Endodermal cell (in vitro differentiated cells): ENCODE results near the gene MTPN. TPM values are rescaled to one million over a fixed set of nuclear protein-coding genes. Genes with fewer than 3 reads are reported as not detected.

Experiments used
- DNase-seq: peaks from one replicate; pipeline ENCODE4 v3.0.0-alpha.2; 2017
- H3K27ac ChIP-seq: 2 replicates; pipeline ENCODE4 v1.5.1; 2013; ENCODE audit warnings: mild to moderate bottlenecking, low read depth, low read length, moderate library complexity
- H3K27me3 ChIP-seq: 2 replicates; pipeline ENCODE4 v1.6.1; 2013; ENCODE audit warnings: mild to moderate bottlenecking, low read length, moderate library complexity; ENCODE audit not compliant: insufficient read depth, control insufficient read depth, poor library complexity, severe bottlenecking
- H3K36me3 ChIP-seq: 2 replicates; pipeline ENCODE4 v1.7.0; 2013; ENCODE audit warnings: mild to moderate bottlenecking, low read length, moderate library complexity; ENCODE audit not compliant: control insufficient read depth, insufficient read depth
- H3K4me1 ChIP-seq: one replicate; pipeline ENCODE4 v1.7.0; 2013; ENCODE audit warnings: low read length; ENCODE audit not compliant: control insufficient read depth, insufficient read depth
- H3K4me3 ChIP-seq: 2 replicates; pipeline ENCODE4 v1.5.1; 2013; ENCODE audit warnings: mild to moderate bottlenecking, low read length, moderate library complexity
- H3K9ac ChIP-seq: 2 replicates; pipeline ENCODE4 v1.6.1; 2013; ENCODE audit warnings: mild to moderate bottlenecking, low read length, moderate library complexity; ENCODE audit not compliant: poor library complexity, severe bottlenecking; ENCODE audit errors: extremely low read depth
- H3K9me3 ChIP-seq: 2 replicates; pipeline ENCODE4 v1.6.1; 2013; ENCODE audit warnings: mild to moderate bottlenecking, low read length, moderate library complexity; ENCODE audit not compliant: control insufficient read depth
- H3K27ac Mint-ChIP-seq: 2 replicates; pipeline ENCODE4 v1.8.0; 2020; ENCODE audit warnings: mixed read lengths
- H3K27me3 Mint-ChIP-seq: 2 replicates; pipeline ENCODE4 v1.8.0; 2021; ENCODE audit warnings: mild to moderate bottlenecking, mixed read lengths; ENCODE audit not compliant: insufficient read depth
- H3K36me3 Mint-ChIP-seq: 2 replicates; pipeline ENCODE4 v1.8.0; 2020; ENCODE audit warnings: low read depth, mixed read lengths
- H3K4me1 Mint-ChIP-seq: 2 replicates; pipeline ENCODE4 v1.8.0; 2020; ENCODE audit warnings: mixed read lengths
- H3K4me3 Mint-ChIP-seq: 2 replicates; pipeline ENCODE4 v1.8.0; 2020; ENCODE audit warnings: mild to moderate bottlenecking, moderate library complexity, mixed read lengths
- H3K9me3 Mint-ChIP-seq: 2 replicates; pipeline ENCODE4 v1.8.0; 2020; ENCODE audit warnings: mild to moderate bottlenecking, mixed read lengths
- WGBS, 2 experiments: methylation state at CpG; one replicate each; pipeline versions ENCODE4 v1.1.5 to v1.1.7; 2013; ENCODE audit warnings: missing lambda C conversion rate in 2 of 2, mixed read lengths in 1 of 2; ENCODE audit not compliant: insufficient coverage in 1 of 2, insufficient read length in 1 of 2; 5-methylcytosine and 5-hydroxymethylcytosine counted together
- total RNA-seq, 2 donors: library from RNA; stranded (reverse); fragmentation: NEBNext Ultra II Directional in 1 of 2; extraction: Animal tissue kit (Norgen Biotek cat#: 25700) in 1 of 2; gene quantifications; 2 replicates in 1 of 2; 3 replicates in 1 of 2; pipeline ENCODE4 v1.2.1, GENCODE V29; 2021
- TF ChIP-seq, protein P1 (sequence below): fragments of 200-600 bp; sonication (generic); conservative IDR thresholded peaks from 2 replicates; pipeline ENCODE4 v1.5.0; 2021; ENCODE audit warnings: antibody characterized with exemption, mild to moderate bottlenecking

MTPN gene
- total RNA-seq, 2 donors from 2014 or later: 80.3 to 102 TPM

- no peaks in the 10 kb centered on the region for H3K27me3 Mint-ChIP-seq
These were observed 10.7 kb downstream of the MTPN start for GRCh38 chr7:135966341-135967043.

GRCh38 chr7:135965602-135966001, 11.6 kb downstream of the MTPN start:
- peaks cover 15% of the 10 kb centered on the region for H3K36me3 Mint-ChIP-seq
- H3K9me3 ChIP-seq: no peaks in the 10 kb centered on the region
- no peak overlapping the region for H3K27ac Mint-ChIP-seq
- no peaks in the 10 kb centered on the region for H3K9me3 Mint-ChIP-seq
- no peaks in the 10 kb centered on the region for H3K27me3 Mint-ChIP-seq
- DNase-seq: no peak
- peaks cover 19% of the 10 kb centered on the region for H3K36me3 ChIP-seq
- no peak overlapping the region for H3K27ac ChIP-seq
- H3K27me3 ChIP-seq: no peaks in the 10 kb centered on the region
- TF ChIP-seq, protein P1, sequence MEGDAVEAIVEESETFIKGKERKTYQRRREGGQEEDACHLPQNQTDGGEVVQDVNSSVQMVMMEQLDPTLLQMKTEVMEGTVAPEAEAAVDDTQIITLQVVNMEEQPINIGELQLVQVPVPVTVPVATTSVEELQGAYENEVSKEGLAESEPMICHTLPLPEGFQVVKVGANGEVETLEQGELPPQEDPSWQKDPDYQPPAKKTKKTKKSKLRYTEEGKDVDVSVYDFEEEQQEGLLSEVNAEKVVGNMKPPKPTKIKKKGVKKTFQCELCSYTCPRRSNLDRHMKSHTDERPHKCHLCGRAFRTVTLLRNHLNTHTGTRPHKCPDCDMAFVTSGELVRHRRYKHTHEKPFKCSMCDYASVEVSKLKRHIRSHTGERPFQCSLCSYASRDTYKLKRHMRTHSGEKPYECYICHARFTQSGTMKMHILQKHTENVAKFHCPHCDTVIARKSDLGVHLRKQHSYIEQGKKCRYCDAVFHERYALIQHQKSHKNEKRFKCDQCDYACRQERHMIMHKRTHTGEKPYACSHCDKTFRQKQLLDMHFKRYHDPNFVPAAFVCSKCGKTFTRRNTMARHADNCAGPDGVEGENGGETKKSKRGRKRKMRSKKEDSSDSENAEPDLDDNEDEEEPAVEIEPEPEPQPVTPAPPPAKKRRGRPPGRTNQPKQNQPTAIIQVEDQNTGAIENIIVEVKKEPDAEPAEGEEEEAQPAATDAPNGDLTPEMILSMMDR: no peak
- no peak overlapping the region for H3K4me3 ChIP-seq
- no peak overlapping the region for H3K4me3 Mint-ChIP-seq
- peaks cover 13% of the 10 kb centered on the region for H3K4me1 Mint-ChIP-seq
- H3K9ac ChIP-seq: no peak overlapping the region
- peaks cover 6% of the 10 kb centered on the region for H3K4me1 ChIP-seq
- 100% methylated on average over 1 of the region's 1 CpG; no CpG with 5 or more reads in 1 of the 2 experiments for WGBS, 2 experiments

More at GRCh38 chr7:135966341-135967043, 10.7 kb downstream of the MTPN start:
- Mint-ChIP-seq H3K36me3 (peaks cover 18% of the 10 kb centered on the region), H3K4me1 (peaks cover 7% of the 10 kb centered on the region), H3K27ac (no peak overlapping the region), H3K4me3 (no peak overlapping the region), H3K9me3 (no peaks in the 10 kb centered on the region)
- TF ChIP-seq, protein P1: no peak
- DNase-seq: no peak
- H3K36me3 ChIP-seq: peaks cover 27% of the 10 kb centered on the region
- no peak overlapping the region for H3K9ac ChIP-seq
- WGBS, 2 experiments: 91 to 95% methylated on average over 7 to 9 of the region's 9 CpGs
- no peak overlapping the region for H3K27ac ChIP-seq
- peaks cover 3% of the 10 kb centered on the region for H3K4me1 ChIP-seq
- H3K4me3 ChIP-seq: no peak overlapping the region
- H3K27me3 ChIP-seq: no peaks in the 10 kb centered on the region
- no peaks in the 10 kb centered on the region for H3K9me3 ChIP-seq

GRCh38 chr7:135964791-135965190, 12.4 kb downstream of the MTPN start:
- TF ChIP-seq, protein P1: no peak
- H3K36me3 Mint-ChIP-seq: peaks cover 12% of the 10 kb centered on the region
- 96 to 100% methylated on average over 1 of the region's 1 CpG for WGBS, 2 experiments
- H3K9ac ChIP-seq: no peak overlapping the region
- no peaks in the 10 kb centered on the region for H3K9me3 Mint-ChIP-seq
- H3K27ac ChIP-seq: no peak overlapping the region
- H3K27me3 ChIP-seq: no peaks in the 10 kb centered on the region
- no peak overlapping the region for H3K27ac Mint-ChIP-seq
- H3K36me3 ChIP-seq: peaks cover 18% of the 10 kb centered on the region
- no peaks in the 10 kb centered on the region for H3K27me3 Mint-ChIP-seq
- no peak for DNase-seq
- H3K4me3 ChIP-seq: no peak overlapping the region
- H3K4me1 ChIP-seq: peaks cover 6% of the 10 kb centered on the region
- no peak overlapping the region for H3K4me3 Mint-ChIP-seq
- H3K9me3 ChIP-seq: no peaks in the 10 kb centered on the region
- peaks cover 18% of the 10 kb centered on the region for H3K4me1 Mint-ChIP-seq
